Mesothelial cell of epicardium (in vitro differentiated cells): ENCODE results near the gene ERVMER34-1. TPM values are rescaled to one million over a fixed set of nuclear protein-coding genes. Genes with fewer than 3 reads are reported as not detected.
A peak's percentile ranks its signal among the peaks of the same experiment; 100 is the strongest.

ENCODE experiments used
- DNase-seq, 2 experiments: peaks; one replicate each; pipeline ENCODE4 v3.0.0; 2021; ENCODE audit warnings: low spot score in 2 of 2; ENCODE audit not compliant: unreplicated experiment in 2 of 2
- H3K27ac Mint-ChIP-seq: 2 replicates; pipeline ENCODE4 v1.8.0; 2021; ENCODE audit warnings: mixed read lengths
- H3K27me3 Mint-ChIP-seq: 2 replicates; pipeline ENCODE4 v1.8.0; 2021; ENCODE audit warnings: low read depth, mixed read lengths
- H3K36me3 Mint-ChIP-seq: 2 replicates; pipeline ENCODE4 v1.8.0; 2021; ENCODE audit warnings: mixed read lengths
- H3K4me1 Mint-ChIP-seq: 2 replicates; pipeline ENCODE4 v1.8.0; 2021; ENCODE audit warnings: mixed read lengths
- H3K4me3 Mint-ChIP-seq: 2 replicates; pipeline ENCODE4 v1.8.0; 2021; ENCODE audit warnings: mild to moderate bottlenecking, moderate library complexity, mixed read lengths
- H3K9me3 Mint-ChIP-seq: 2 replicates; pipeline ENCODE4 v1.8.0; 2021; ENCODE audit warnings: mixed read lengths
- CTCF ChIP-seq: fragments of 200-600 bp; sonication (generic); IDR thresholded peaks from one replicate; pipeline ENCODE4 v1.5.0; 2021; ENCODE audit warnings: antibody characterized with exemption; ENCODE audit not compliant: unreplicated experiment
- total RNA-seq: library from RNA; stranded (reverse); gene quantifications from 3 replicates; pipeline ENCODE4 v1.2.1, GENCODE V29; 2021

The ERVMER34-1 gene
- total RNA-seq, 1 donor from 2014 or later, result 3.6 TPM

GRCh38 chr4:52788806-52789205, 37.6 kb upstream of the ERVMER34-1 start:
- Mint-ChIP-seq H3K4me1 (peaks cover 13% of the 10 kb centered on the region), H3K36me3 (no peaks in the 10 kb centered on the region)

DNA sequence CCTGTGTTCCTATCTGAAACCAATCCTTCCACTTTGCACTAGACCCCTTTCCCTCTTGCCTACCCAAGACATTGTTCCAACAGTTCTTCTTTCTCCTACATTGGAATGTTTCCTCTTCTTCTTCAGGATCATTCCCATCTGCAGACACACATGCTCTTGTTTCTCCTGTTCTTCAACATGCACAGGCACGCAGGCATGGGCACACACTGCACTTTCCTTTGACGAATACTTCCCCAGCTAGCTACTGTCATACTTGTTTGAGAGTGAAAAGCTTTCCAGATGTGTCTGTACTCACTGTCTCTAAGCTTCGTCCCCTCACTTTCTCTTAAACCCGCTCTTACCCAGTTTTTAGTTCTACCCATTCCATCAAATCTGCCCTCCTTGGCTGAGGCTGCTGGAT, 31.8 kb upstream of the ERVMER34-1 start:
- Mint-ChIP-seq H3K4me1 (peaks cover under 1% of the 10 kb centered on the region), H3K36me3 (no peaks in the 10 kb centered on the region), H3K27me3 (no peaks in the 10 kb centered on the region), H3K9me3 (peaks cover 11% of the 10 kb centered on the region), H3K4me3 (no peak overlapping the region), H3K27ac (no peak overlapping the region)
- no peak for TF ChIP-seq CTCF
- DNase-seq, result no peak

More at GRCh38 chr4:52788806-52789205, 37.6 kb upstream of the ERVMER34-1 start:
- H3K27ac Mint-ChIP-seq, result peak overlapping the region; percentile 40
- DNase-seq, result no peak
- H3K4me3 Mint-ChIP-seq, result no peak overlapping the region
- no peaks in the 10 kb centered on the region for H3K27me3 Mint-ChIP-seq
- TF ChIP-seq CTCF, result no peak
- peaks cover 3% of the 10 kb centered on the region for H3K9me3 Mint-ChIP-seq

- no peaks in the 10 kb centered on the region for H3K27me3 Mint-ChIP-seq
- no peak for DNase-seq
Observed at GRCh38 chr4:52780617-52781354, 29.6 kb upstream of the ERVMER34-1 start.

GRCh38 chr4:52780206-52780605, 29.0 kb upstream of the ERVMER34-1 start:
- DNase-seq, result no peak
- TF ChIP-seq CTCF, result no peak
- H3K4me1 Mint-ChIP-seq, result no peaks in the 10 kb centered on the region

More at GRCh38 chr4:52780617-52781354, 29.6 kb upstream of the ERVMER34-1 start:
- Mint-ChIP-seq H3K4me3 (no peak overlapping the region), H3K36me3 (no peaks in the 10 kb centered on the region), H3K27ac (no peak overlapping the region), H3K4me1 (no peaks in the 10 kb centered on the region), H3K9me3 (peaks cover 9% of the 10 kb centered on the region)
- no peak for TF ChIP-seq CTCF

DNA sequence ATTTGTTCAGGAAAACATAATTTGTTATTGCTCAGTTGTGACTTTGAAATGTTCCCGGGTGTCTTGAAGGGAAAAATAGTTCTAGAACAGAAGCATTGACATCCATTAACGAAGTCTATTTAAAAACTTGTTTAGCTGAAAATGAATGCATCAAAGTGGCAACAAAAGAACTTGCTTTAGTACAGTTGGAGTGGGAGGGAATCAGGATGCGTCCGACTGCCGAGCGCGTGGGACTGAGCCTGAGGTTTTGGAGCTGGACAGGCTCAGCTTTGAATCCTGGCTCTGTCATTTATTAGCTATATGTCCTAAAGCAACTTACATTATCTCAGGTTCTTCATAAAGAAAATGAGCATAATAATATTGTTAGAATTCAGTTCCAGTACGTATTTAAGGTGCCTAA, 9.0 kb upstream of the ERVMER34-1 start:
- H3K27ac Mint-ChIP-seq, result no peak overlapping the region
- H3K36me3 Mint-ChIP-seq, result no peaks in the 10 kb centered on the region
- H3K4me1 Mint-ChIP-seq, result peaks cover 9% of the 10 kb centered on the region
- H3K9me3 Mint-ChIP-seq, result peaks cover 3% of the 10 kb centered on the region
- no peak for DNase-seq
- no peak for TF ChIP-seq CTCF
- H3K4me3 Mint-ChIP-seq, result no peak overlapping the region
- no peaks in the 10 kb centered on the region for H3K27me3 Mint-ChIP-seq

More at GRCh38 chr4:52780206-52780605, 29.0 kb upstream of the ERVMER34-1 start:
- Mint-ChIP-seq H3K36me3 (no peaks in the 10 kb centered on the region), H3K9me3 (peaks cover 8% of the 10 kb centered on the region), H3K27ac (no peak overlapping the region), H3K27me3 (no peaks in the 10 kb centered on the region), H3K4me3 (no peak overlapping the region)
